Stimulated activated CD4-positive, alpha-beta T cell treated with anti-CD3 and anti-CD28 coated beads, Interleukin-2, amount 100 ng/mL, for 24 hours (primary cell): Measurements from ENCODE around the gene TMEM11.
"Not testable (repeated sequence)": the region's sequence is repeated elsewhere in the genome, so short reads cannot be mapped to it uniquely, and the experiment has no call there.

Experiments
- DNase-seq, 2 donors: peaks; one replicate each; pipeline ENCODE4 v3.0.0-alpha.2; 2020

The TMEM11 gene

DNA sequence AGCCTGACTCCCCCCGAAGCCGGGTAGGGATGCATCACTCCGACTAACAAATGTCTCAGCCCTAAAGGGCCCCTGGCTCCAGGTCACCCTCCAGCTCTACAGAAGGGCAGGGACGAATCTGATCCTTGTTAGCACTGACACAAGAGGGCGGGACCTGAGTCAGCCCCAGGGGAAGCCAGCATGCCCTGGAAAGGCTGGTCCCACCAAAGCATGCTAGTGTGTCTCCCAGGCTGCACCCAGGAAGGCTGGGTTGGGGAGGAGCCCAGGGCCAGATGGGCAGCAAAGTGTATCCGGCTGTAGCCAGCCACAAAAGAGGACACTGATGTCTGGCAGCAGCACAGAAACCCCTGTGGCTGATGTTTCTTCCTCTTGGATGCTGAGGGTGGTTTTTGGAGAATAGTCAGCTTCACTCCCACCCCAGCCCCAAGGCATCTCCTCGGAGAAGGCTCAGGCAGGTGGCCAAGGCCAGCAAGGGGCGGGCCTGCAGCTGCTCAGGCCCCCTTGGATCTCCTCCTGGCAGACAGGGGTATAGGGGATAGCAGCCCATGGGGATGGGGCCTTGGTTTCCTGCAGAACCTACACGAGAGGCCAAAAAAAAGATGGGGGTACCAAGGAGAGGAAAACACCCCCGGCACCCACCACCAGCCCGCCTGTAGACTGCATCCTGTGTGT, 28.2 kb upstream of the TMEM11 start:
- DNase-seq = no peak

DNA sequence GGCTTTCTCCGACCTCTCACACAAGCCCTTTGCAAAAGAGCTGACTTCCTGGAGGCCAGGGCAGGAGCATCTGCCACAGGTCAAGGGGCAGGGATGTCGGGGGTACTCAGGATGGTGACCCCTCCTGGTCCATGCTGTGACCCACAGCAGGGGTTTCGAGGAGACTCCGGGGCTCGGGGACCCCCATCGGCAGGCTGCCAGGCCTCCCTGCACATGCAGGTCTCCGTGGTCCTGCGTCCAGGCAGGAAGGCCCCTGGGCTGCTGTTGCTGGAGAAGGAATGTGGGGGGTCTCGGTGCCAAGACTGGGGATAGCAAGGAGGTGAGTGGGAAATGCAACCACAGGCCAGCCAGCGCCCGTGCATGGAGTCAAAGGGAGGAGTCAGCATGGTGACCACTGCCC, 27.6 kb upstream of the TMEM11 start:
- DNase-seq = no peak

DNA sequence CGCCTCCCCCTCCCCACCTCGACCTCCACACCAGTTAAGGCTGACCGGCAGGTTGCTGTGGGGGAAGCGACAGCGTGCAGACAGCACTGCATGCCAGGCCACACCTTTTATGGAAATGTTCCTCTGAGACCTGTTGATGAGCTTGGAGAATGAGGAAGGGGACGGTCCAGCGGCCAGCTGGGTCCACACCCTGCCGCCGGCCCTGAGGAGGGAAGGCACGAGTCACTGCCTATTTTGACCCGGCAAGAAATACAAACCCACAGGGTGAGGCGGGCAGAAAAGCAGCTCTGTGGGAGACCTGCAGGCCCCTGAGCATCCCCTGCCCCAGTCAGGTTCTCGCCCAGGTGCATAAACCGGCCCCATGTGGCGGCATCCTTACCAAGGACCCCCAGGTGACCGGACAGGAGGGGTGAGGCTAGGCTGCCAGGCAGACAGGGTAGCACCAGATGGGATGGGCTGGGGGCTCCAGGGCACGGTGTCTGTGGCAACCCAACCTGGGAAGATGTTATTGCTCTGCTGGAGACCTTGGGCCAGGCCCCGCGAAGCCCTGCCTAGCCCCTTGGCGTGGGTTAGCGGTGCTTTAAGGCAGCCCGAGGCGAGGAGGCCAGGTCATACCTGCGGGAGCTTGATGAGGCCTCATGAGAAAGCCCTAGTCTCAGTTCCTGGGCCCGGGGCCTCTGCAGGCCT, 26.6 kb upstream of the TMEM11 start:
- no peak for DNase-seq

DNA sequence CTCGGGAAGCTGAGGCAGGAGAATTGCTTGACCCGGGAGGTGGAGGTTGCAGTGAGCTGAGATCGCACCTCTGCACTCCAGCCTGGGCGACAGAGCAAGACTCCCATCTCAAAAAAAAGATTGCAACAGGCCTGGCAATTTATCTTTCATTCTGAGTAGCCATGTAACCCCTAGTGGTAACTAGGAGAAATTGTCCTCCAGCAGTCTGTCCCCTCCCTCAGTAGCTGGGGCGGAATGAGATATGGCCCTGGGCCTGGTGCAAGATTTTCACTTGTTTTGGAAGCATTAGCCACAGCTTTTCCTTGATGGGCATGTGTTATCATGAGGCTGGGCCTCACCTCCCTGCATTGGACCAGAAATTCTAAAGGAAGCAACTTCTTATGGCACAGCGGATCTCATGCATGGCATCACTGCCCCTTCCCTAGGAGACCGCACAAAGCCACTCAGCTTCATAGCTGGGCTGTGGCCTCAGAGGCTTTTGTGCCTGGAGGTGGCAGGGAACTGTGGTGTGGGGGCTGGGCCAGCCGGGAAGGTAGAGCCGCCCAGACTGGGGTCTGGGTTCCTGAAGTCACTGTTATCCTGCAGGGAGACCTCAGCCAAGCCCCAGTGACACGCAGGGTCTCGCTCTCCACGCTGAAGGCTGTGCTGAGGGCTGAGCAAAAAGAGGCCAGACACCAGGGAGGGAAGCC, 25.9 kb upstream of the TMEM11 start:
- DNase-seq = no peak

DNA sequence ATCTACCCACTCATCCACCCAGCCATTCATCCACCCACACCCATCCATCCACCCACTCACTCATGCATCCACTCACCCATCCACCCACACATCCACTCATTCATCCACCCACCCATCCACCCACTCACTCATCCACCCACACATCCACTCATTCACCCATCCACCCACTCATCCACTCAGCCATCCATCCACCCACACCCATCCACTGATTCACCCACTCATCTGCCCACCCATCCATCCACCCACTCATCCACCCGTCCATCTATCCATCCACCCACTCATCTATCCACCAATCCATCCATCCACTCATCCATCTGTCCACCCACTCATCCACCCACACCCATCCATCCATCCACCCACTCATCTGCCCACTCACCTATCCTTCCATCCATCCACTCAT, 22.0 kb upstream of the TMEM11 start:
- DNase-seq = no peak

GRCh38 chr17:21233581-21234347, 19.8 kb upstream of the TMEM11 start:
- DNase-seq = no peak

DNA sequence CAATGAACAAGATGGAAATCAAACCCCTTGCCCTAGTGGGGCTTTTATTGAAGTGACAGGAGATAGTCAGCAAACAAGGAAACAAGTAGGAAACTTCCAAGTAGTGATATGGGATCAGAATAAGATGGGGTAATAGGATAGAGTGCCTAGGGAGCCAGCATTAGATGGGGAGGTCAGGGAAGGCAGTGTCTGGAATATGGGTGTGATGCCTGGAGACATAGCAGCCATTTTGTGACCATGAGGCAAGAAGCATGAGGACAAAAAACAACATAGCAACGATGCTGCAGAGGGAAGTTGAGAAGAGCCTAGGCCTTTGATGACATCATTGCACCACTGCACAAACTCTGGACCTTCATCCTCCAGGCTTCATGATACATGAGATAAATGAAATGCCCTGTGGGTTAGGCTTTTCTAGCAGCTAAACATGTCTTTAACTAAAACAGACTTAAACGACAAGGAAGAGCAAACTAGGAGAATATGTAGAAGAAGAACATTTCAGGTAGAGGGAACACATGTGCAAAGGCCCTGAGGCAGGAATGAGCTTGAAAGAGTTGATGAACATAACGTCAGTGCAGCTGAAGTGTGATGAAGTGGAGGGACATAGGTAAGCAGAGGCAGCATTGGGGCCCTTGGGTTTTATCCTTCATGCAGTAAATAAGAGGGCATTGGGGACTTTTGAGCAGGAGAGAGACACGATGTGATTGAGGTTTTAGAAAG, 18.2 kb upstream of the TMEM11 start:
- no peak for DNase-seq

GRCh38 chr17:21231533-21231932, 17.6 kb upstream of the TMEM11 start:
- DNase-seq = no peak

GRCh38 chr17:21228845-21229244, 14.9 kb upstream of the TMEM11 start:
- no peak for DNase-seq

DNA sequence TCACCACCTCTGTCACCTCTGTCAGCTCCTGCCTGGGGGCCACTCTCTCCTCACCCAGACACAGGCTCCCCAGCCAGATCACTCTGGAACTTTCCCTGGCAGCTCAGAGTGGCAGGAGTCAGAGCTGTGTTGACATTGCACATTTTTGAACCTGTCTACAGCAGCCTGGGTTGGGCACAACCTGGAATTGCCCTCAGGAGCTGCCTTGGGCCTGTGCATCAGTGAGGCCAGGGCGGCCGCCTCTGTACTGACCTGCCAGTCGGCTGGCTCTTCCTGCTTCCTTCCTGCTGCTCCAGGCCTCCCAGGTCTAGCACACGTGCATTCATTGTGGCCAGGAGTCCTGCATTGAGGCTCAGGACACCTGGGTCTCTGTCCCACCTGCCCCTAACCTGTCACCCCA, 14.2 kb upstream of the TMEM11 start:
- no peak for DNase-seq

DNA sequence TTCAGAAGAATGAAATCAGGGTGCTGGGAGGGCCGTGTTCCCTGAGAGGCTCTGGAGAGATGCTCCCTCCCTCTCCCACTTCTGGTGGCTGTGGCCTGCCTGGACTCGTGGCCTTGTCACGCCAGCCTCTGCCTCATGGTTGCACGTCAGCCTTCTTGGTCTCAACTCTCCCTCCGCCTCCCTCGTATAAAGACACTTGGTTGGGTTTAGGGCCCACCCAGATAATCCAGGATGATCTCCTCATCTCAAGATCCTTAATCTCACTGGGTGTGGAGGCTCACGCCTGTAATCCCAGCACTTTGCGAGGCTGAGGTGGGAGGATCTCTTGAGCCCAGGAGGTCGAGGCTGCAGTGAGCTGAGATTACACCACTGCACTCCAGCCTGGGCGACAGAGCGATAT, 13.3 kb upstream of the TMEM11 start:
- DNase-seq = not testable (repeated sequence)

DNA sequence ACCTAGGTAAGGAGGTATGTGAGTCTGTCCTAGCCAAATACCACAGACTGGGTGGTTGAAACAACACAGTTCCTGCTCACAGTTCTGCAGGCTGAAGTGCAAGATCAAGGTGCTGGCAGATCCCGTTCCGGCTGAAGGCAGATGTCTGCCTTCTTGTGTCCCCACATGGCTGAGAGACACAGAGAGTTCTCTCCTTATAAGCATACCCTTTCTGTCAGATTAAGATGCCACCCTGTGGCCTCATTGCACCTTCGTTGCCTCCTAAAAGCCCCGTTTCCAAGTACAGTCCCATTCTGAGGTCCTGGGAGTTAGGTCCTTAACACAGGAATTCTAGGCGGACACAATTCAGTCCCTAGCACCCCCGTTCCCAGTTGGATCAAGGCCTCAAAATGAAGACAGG, 9.1 kb upstream of the TMEM11 start:
- DNase-seq = no peak

DNA sequence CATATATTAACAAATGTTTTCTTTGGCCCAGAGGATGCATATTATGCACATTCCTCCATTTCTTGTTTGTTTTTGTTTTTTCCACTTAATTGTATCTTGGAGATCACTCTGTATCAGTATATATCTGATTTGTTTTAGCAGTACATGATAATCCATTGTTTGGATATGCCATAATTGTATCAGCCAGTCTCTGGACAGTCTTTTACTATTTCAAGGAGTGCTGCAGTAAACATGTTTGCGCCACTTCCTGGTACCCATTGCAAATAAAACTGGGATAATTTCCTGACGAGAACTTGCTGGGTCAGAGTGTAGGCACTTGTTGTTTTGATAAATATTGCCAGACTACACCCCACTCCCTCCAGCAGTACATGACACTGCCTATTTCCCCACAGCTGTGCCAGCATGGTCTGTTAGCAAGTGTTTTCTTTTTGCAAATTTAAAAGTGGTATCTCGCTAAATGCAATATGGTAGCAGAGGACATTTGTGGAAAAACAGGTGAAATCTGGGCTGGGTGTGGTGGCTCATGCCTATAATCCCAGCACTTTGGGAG, 4.9 kb upstream of the TMEM11 start:
- no peak for DNase-seq

DNA sequence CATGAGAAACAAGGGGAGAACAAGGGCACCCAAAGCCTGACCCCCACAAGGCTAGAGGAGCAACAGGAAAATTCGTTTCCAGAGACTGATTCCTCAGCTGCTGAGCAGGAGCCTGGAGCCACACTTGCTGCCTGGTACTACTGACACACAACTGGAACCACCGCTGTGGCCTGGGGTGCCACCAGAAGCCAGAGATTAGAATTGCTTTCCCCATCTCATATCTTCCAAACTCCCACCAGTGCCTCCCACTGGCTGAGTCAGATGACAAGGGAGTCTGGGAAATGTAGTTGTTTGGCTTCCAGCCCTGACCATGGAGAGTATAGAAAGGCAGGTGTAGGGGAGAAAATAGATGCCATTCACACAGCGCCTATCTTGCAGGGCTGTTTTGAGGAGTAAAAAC, 4.1 kb upstream of the TMEM11 start:
- peak; percentile 49 to 54 for DNase-seq

- DNase-seq = no peak
Observed at GRCh38 chr17:21217346-21217745, 3.4 kb upstream of the TMEM11 start.

DNA sequence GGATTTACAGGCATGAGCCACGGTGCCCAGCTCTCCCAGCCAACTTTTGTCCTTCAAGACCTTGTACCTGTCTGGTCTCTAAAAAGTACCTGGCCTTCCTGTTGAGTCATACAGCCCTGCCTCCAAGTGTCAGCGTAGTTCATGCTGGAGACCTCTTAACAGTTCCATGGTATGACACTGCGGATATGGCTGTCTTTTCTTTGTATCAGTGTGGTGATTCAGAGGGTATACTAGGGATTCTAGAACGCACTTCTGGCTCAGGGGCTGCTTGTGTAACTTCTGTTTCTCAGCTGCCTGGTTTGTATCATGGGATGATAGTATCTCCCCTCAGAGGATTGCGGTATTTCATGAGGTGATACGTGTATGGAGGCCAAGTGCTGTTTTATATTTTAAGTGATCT, 2.0 kb upstream of the TMEM11 start:
- DNase-seq = no peak

DNA sequence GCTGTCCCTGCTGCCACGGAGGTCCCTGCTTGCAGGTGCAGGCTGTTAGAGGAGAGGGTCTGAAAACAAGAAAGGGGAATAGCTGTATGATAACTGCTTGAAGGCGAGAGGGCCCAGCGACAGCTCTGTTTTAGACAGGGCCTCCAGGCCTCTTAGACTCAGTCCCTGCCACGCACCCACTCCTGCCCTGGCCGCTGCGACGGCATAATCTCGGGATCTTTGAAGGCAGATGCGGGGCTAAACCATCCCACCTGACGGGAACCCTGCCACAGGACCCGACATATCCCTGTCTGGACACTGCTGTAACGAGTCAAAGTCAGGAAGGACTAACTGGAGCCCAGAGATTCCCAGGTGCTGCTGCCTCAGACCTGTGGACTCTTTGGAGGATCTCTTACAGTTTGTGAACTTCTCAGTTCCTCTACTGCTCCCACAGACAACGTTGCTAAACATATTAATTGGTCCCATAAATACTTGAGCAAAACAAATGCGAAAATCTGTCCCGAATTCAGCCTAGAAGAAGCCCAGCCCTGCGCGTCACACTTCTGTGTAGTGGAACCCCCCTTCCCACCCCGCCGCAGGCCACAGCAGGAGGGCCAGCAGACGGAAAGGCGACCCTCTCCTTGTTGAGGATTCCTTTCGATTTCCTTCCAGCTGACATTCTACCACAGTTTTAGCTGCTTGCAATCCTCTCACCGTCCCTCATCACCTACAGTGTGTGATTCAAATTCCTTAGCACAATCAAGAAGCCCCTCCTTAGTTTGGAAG, 998 bp upstream of the TMEM11 start:
- peak in 1 of 2 donors; percentile 22 for DNase-seq

- peak in 1 of 2 donors; percentile 46 for DNase-seq
Observed at GRCh38 chr17:21213638-21214014, 335 bp downstream of the TMEM11 start.

GRCh38 chr17:21212826-21213637, 929 bp downstream of the TMEM11 start:
- no peak for DNase-seq

DNA sequence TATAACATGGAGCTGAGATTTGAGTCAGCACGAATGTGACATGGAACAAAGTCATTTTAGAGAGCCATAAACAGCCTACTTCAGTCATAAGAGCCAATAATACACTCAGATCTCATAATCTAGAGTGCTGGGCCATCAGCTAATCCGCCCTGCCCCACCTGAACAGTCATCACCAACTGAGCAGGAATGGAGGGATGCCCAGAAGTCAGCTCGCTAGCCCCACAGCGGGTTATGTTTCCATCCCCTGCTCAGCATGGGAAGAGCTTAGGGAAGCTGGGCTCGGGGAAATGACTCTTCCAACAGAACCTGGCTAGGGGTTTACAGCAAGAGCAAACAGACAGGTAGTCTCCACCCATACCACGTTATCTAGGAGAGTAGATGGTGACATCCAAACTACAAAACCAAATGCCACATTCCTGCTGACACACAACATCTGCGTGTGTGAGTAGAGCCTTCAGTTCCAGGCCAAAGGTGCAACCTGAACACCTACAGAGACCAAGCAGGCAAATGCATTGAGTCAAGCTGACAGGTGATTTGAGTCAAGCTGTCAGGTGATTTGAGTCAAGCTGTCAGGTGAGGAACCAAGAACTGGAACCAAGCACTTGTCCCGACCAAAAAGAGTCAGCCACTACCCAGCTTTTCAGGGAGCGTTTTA, 2.0 kb downstream of the TMEM11 start:
- DNase-seq = no peak
